ENCODE data around the gene ABCC3. TPM values are rescaled to one million over a fixed set of nuclear protein-coding genes. Genes with fewer than 3 reads are reported as not detected.

ABCC3 gene
- total and polyA plus RNA-seq, 5 experiments from 2014 or later, result 0.10 TPM; not detected in 4

GRCh38 chr17:50626037-50626574 lies 8.6 kb upstream of the ABCC3 start:
- H3K27me3 Mint-ChIP-seq, result peaks cover 11 to 65% (median 38%) of the 10 kb centered on the region in 5 donors
- H3K9me3 Mint-ChIP-seq, result no peaks in the 10 kb centered on the region
- POLR2A ChIA-PET, result no interaction called here
- DNase-seq (peak; percentile 42 to 79 (median 56)), ATAC-seq (peak; percentile 75 to 86)
- H3K4me3 Mint-ChIP-seq, result no peak overlapping the region
- peaks cover 5 to 16% (median 7%) of the 10 kb centered on the region in 4 donors for H3K4me1 Mint-ChIP-seq
- H3K36me3 Mint-ChIP-seq, result no peaks in the 10 kb centered on the region
- peak overlapping the region in 1 of 10 donors; percentile 53 for H3K27ac Mint-ChIP-seq

DNA sequence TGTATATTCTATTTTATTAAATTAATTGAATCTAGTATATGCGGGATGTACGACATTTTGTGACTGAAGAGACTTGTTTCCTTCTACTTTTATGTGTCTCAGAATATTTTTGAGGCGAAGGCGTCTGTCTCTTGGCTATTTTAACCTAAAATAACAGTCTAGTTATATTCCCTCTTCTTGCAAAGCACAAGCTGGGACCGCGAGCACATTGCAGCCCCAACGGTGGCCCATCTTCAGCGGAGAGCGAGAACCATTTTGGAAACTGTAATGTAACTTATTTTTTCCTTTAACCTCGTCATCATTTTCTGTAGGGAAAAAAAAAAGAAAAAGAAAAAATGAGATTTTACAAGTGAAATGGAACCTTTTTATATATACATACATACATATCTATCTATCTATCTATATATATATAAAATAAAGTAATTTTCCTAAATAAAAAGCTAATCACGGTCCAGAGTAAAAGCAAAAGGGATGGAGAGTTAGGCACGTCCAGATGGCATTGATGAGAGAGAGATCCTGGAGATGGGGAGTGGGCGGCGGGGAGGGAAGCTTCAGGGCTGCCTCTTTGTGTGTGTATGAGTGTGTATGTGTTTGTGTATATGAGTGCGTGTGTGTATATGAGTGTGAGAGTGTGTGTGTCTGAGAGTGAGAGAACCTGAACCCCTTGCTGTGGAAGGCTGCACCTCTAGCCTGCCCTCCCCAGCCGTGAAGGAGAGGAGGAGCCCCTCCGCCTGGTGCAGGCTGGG lies 7.5 kb upstream of the ABCC3 start:
- DNase-seq (no peak), ATAC-seq (no peak)
- Mint-ChIP-seq H3K4me3 (no peak overlapping the region), H3K4me1 (peaks cover 5 to 16% (median 6%) of the 10 kb centered on the region in 4 donors), H3K36me3 (no peaks in the 10 kb centered on the region), H3K27me3 (peaks cover 15 to 69% (median 49%) of the 10 kb centered on the region in 5 donors), H3K9me3 (no peaks in the 10 kb centered on the region), H3K27ac (no peak overlapping the region)
- POLR2A ChIA-PET, result interaction anchor here (1.0 kb wide), 1 partner anchor 81 kb away, joined by 3 read pairs; no protein-coding TSS in a partner anchor

DNA sequence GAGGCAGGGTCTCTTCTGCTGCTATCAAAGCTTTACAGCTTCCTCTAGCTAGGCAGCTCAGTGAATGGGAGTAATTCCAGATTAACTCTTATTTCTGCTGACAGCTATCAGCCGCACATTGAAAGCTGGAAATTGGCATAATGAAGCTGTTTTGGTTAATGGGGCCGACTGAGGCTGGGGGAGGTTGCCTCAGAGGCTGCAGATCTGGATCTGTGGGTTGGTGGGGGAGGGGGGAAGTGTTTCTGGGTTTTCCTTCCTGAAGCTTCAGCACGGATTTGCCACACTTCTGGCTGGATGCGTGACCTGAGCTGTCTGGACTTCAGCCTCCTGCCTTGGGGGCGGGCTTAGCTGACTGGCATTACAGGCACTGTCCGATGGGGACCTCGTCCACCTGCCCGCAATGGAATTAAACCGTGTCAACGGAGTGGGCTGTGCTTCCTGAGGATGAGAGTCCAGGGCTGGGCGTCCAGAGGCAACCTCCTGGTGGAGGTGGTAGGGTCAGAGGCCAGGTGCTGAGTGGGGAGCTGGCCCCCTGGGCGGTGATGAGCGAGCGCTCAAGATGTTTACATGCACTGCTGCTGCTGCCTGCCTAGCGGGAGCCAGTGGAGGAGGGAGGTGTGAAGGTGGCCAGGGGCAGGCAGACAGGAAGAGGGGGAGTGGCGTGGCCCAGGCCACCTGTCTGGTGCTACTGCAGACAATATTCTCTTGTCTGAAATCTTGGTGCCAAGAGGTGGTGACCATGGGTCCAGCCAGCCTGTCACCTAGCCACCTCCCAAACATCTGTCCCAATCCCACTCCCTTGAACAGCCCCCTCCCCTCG lies 6.7 kb upstream of the ABCC3 start:
- H3K9me3 Mint-ChIP-seq, result no peaks in the 10 kb centered on the region
- peak in 1 of 2 donors; percentile 26 for ATAC-seq
- H3K27me3 Mint-ChIP-seq, result peaks cover 19 to 72% (median 55%) of the 10 kb centered on the region in 5 donors
- no peak for DNase-seq
- POLR2A ChIA-PET, result interaction anchor here (1.0 kb wide), 1 partner anchor 82 kb away, joined by 3 read pairs; no protein-coding TSS in a partner anchor
- peak overlapping the region in 2 of 10 donors; percentile 29 to 33 for H3K27ac Mint-ChIP-seq
- H3K4me1 Mint-ChIP-seq, result peaks cover 5 to 16% (median 6%) of the 10 kb centered on the region in 4 donors
- no peak overlapping the region for H3K4me3 Mint-ChIP-seq
- H3K36me3 Mint-ChIP-seq, result no peaks in the 10 kb centered on the region

DNA sequence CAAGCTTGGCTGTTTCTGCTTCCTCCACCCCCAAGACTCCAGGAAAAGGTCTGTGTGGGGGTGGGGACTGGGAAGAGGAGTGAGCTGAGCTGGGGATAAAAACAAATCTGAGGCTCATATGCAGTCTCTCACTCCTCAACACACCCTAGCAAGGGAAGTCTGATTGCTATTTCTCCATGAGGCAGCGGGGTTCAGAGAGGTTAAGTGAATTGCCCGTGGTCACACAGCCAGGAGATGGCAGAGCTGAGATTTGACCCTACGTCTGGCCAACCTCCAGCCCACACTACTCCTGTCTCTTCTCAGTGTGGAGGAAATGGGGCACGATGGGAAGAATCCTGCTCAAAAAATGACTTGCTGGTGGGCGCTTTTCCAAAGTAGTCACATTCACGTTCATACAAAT lies 4.8 kb upstream of the ABCC3 start:
- Mint-ChIP-seq H3K9me3 (no peaks in the 10 kb centered on the region), H3K27me3 (peaks cover 30 to 84% (median 70%) of the 10 kb centered on the region in 5 donors), H3K27ac (no peak overlapping the region), H3K4me1 (peaks cover 5 to 16% (median 10%) of the 10 kb centered on the region in 4 donors), H3K36me3 (peaks cover 0 to 3% (median 0%) of the 10 kb centered on the region in 3 donors), H3K4me3 (no peak overlapping the region)
- POLR2A ChIA-PET, result no interaction called here
- DNase-seq, result peak in 1 of 10 donors; percentile 13
- ATAC-seq, result no peak

DNA sequence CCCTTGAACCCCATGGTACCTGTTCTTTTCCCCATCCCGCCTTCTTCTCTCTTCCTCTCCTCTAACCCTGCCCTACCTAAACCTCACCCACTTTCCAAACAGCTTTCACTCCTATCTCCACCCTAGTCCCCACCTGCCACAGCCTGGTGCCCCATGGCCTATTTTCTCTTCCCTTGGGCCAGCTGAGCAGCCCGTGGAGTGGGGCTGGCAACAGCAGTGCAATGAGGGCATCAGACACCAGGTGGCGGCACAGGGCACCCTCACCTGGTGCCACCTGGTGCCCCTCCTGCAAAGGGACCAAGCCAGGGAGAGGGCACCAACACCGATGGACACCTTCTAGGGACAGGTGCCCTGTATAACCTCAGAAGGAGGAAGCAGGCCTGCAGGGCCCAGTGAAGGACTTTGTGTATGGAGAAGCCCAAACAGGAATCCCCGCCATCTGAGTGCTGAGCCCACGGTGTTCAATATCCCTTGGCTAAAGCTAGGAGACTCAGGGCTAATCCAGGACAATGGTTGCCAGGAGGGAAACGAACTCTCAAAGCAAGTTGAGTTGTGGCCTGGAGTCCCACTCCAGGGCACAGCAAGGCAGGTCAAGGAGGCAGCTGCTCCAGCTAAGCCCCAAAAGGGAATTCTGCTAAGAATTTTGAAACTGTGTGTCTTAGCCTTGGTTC lies 4.0 kb upstream of the ABCC3 start:
- Mint-ChIP-seq H3K9me3 (no peaks in the 10 kb centered on the region), H3K27ac (peak overlapping the region in 2 of 10 donors; percentile 19 to 63), H3K4me3 (no peak overlapping the region), H3K27me3 (peaks cover 30 to 81% (median 64%) of the 10 kb centered on the region in 5 donors), H3K4me1 (peaks cover 7 to 16% (median 8%) of the 10 kb centered on the region in 4 donors), H3K36me3 (peaks cover 0 to 3% (median 0%) of the 10 kb centered on the region in 3 donors)
- DNase-seq, result peak; percentile 31 to 76 (median 54)
- POLR2A ChIA-PET, result no interaction called here
- peak; percentile 74 to 86 for ATAC-seq

DNA sequence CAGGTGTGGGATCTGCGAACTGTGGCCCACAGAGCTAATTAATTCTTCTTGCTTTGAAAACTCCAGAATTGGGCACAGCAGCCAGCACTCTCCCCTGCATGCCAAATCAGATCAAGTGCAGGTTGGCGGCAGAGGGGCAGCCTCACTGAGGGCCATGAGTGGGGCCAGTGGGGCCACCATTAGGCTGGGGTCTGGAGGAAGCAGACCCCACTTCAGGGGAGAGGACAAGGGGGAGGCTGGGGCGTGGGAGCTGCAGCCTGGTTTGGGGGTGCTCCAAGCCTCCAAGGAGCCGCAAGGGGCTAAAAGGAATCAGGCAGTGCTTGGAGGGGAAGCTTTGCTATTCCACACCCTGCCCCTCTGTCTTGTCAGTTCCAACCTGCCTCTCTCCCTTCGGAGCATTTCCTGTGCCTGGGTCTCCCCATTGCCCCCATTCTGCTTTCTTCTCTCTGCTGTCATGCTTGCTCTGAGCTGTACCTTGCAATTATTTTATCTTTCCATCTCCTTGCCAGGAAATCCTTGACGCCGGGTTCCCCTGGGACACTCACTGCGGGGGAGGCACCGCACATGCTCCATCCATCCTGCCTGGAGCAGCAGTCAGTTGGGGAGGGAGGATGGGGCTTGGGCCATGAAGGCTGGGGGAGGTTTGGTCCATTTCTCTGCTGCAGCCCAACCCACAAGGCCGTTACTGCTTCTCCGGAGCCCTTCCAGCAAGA lies 3.3 kb upstream of the ABCC3 start:
- ATAC-seq, result no peak
- Mint-ChIP-seq H3K4me3 (no peak overlapping the region), H3K27me3 (peaks cover 36 to 81% (median 64%) of the 10 kb centered on the region in 5 donors), H3K27ac (no peak overlapping the region), H3K36me3 (peaks cover 0 to 3% (median 0%) of the 10 kb centered on the region in 3 donors), H3K9me3 (no peaks in the 10 kb centered on the region), H3K4me1 (peaks cover 7 to 16% (median 8%) of the 10 kb centered on the region in 4 donors)
- peak in 1 of 10 donors; percentile 19 for DNase-seq
- POLR2A ChIA-PET, result no interaction called here

DNA sequence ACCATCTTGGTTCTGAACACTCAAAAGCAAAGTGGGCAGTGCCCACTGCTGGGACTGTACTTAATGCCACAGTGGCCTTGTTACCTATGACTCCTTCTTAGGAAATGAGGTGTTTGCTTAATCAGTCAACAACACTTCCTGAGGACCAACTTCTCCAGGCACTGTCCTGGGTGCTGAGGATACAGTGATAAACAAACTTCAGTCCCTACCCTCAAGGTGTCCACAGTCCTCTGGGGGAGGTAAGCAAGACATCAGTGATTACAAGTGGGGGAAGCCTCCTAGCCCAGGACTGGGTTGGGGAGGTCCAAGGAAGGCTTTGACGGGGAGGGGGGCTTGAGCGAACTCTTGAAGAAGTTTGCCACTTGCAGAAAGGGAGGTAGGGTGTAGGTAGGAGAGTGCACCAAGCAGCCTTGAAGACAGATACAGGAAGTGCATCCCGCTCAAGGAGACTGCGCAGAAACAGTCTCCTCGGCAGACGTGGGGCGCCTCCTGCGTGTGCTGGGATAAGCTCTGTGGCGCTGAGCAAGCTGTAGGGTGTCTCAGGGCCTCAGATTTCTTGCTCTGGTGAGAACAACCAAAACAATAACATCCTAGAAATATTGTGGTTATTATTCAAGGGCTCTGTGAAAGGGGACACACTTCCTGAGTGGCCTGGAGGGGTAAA lies 2.6 kb upstream of the ABCC3 start:
- Mint-ChIP-seq H3K4me1 (peaks cover 7 to 16% (median 8%) of the 10 kb centered on the region in 4 donors), H3K27me3 (peaks cover 36 to 83% (median 65%) of the 10 kb centered on the region in 5 donors), H3K4me3 (no peak overlapping the region), H3K36me3 (peaks cover 0 to 3% (median 0%) of the 10 kb centered on the region in 3 donors), H3K27ac (peak overlapping the region in 1 of 10 donors; percentile 24), H3K9me3 (no peaks in the 10 kb centered on the region)
- DNase-seq, result peak in 2 of 10 donors; percentile 13 to 46
- no peak for ATAC-seq
- POLR2A ChIA-PET, result no interaction called here

- H3K27me3 Mint-ChIP-seq, result peaks cover 36 to 84% (median 67%) of the 10 kb centered on the region in 5 donors
- peaks cover 0 to 3% (median 0%) of the 10 kb centered on the region in 3 donors for H3K36me3 Mint-ChIP-seq
- H3K9me3 Mint-ChIP-seq, result no peaks in the 10 kb centered on the region
- H3K4me1 Mint-ChIP-seq, result peaks cover 7 to 15% (median 8%) of the 10 kb centered on the region in 4 donors
- no peak overlapping the region for H3K27ac Mint-ChIP-seq
- POLR2A ChIA-PET, result no interaction called here
- ATAC-seq (no peak), DNase-seq (peak in 1 of 10 donors; percentile 56)
- H3K4me3 Mint-ChIP-seq, result no peak overlapping the region
Observed at GRCh38 chr17:50632637-50633036, 2.0 kb upstream of the ABCC3 start.

GRCh38 chr17:50633683-50634082 lies 998 bp upstream of the ABCC3 start:
- Mint-ChIP-seq H3K4me3 (peak overlapping the region in 5 of 10 donors; percentile 13 to 66 (median 58)), H3K27me3 (peaks cover 43 to 87% (median 68%) of the 10 kb centered on the region in 5 donors), H3K9me3 (no peaks in the 10 kb centered on the region), H3K27ac (peak overlapping the region in 1 of 10 donors; percentile 78), H3K36me3 (peaks cover 0 to 3% (median 0%) of the 10 kb centered on the region in 3 donors), H3K4me1 (peaks cover 4 to 9% (median 5%) of the 10 kb centered on the region in 4 donors)
- no peak for DNase-seq
- no peak for ATAC-seq
- POLR2A ChIA-PET, result no interaction called here

DNA sequence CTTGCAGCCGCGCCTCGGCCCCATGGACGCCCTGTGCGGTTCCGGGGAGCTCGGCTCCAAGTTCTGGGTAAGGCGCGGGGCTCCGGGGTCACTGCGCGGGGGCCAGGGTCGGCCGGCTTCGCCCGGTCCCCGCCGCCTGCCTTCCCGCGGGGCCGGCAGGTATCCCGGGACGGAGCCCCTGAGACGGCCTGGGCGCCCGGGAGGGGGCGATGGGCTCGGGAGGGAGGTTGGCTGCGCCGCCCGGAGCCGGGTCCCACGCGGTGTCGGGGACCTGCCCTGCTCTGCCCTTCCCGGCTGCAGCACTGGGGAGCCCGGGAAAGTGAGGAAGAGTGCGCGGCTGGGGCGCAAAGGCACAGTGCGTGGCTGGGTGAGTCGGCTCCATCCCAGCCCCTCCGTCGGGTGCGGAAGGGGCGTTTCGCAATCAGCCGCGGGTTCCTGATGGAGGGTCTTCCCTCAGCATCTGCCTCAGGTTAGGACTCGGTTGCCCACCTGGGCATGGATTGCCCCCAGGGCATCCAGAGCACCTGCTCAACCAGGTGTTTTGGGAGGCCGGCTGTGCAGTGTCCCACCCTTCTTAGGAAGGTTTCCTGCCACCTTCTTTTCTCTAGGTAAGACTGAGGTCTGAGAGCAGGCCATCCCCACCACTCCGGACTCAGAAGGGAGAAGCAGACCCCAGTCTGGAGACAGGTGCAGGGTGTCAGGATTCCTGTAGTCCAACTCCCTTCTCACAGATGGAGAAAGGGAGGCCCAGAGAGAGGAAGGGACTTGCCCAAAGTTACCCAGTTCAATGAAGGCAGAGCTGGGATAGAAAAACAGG lies 442 bp downstream of the ABCC3 start:
- DNase-seq, result peak in 1 of 10 donors; percentile 28
- Mint-ChIP-seq H3K4me1 (peaks cover 4 to 9% (median 5%) of the 10 kb centered on the region in 4 donors), H3K4me3 (peak overlapping the region in 1 of 10 donors; percentile 14), H3K36me3 (peaks cover 0 to 3% (median 0%) of the 10 kb centered on the region in 3 donors), H3K27ac (no peak overlapping the region), H3K27me3 (peaks cover 41 to 85% (median 62%) of the 10 kb centered on the region in 5 donors), H3K9me3 (no peaks in the 10 kb centered on the region)
- POLR2A ChIA-PET, result no interaction called here
- ATAC-seq, result peak; percentile 17 to 18

DNA sequence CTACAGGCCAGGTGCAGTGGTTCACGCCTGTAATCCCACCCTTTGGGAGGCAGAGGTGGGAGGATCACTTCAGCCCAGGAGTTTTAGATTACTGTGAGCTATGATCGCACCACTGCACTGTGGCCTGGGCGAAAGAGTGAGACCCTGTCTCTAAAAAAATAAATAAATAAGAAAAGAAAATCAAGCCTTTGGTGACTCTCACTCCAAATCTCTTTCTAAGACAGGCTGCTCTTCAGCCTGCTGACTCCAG lies 976 bp downstream of the ABCC3 start:
- Mint-ChIP-seq H3K27me3 (peaks cover 38 to 81% (median 58%) of the 10 kb centered on the region in 5 donors), H3K4me1 (peaks cover 1 to 9% (median 2%) of the 10 kb centered on the region in 4 donors), H3K27ac (no peak overlapping the region), H3K9me3 (no peaks in the 10 kb centered on the region), H3K36me3 (peaks cover 0 to 3% (median 0%) of the 10 kb centered on the region in 3 donors), H3K4me3 (peak overlapping the region in 1 of 10 donors; percentile 39)
- ATAC-seq, result no peak
- POLR2A ChIA-PET, result no interaction called here
- no peak for DNase-seq
